HG02943 (cell line): ENCODE measurements around the gene FNDC5.

Experiments
- ATAC-seq: cut with Tn5 transposase; IDR thresholded peaks from one replicate; pipeline ENCODE4 v1.9.1; 2021; ENCODE audit warnings: mild to moderate bottlenecking, low read depth, moderate library complexity; ENCODE audit not compliant: unreplicated experiment

Gene FNDC5

DNA sequence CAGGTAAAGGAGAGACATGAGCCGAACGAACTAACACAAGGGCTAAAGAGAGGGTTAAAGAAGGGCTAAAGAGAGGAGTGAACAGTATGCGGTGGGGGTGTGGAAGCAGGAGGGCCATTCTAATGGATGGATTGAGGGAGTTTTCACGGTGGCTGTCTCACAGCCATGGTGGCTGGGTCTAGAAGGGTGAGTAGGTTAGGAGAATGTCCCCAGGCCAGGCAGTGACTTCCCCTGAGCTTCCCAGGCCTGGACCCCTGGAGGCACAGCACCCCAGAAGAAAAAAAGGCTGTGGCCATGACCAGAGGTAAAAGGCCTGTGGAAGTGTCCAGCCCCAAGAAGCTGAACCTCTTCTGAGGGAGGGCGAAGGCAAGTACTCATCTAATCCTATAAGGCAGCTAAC lies 3.6 kb downstream of the FNDC5 start:
- no peak for ATAC-seq

DNA sequence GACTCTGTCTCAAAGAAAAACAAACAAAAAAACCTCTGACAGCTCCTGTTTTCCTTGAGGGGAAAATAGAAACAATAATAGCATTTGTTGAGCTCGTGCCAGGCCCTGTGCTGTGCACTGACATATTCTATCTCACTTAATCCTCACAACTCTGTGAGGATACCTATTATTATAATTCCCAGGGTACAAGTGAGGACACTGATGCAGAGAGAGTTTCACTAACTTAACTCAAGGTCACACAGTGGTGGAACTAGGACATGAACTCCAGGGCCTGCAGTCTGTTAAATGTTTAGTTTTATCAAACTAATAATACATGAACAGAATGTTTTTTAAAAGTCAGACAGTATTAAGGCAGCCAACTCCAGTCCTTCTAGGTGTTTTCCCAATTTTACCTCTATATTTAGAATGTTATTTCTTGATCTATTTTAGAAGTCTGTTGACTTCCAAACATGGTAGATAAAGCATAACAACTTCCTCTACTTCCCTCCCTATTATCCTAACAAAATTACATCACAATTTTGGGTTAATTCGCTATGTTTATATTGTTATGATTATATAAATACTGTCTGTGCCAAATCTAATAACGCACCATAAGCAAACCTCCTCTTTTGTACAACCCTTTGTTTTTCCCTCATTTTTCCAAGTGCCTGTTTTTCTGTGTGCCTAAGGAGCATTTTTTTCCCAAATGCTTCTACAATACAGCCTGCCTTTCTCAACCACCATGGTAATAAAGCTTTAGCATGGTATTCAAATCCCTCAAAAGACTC lies 4.9 kb downstream of the FNDC5 start:
- ATAC-seq, result no peak

DNA sequence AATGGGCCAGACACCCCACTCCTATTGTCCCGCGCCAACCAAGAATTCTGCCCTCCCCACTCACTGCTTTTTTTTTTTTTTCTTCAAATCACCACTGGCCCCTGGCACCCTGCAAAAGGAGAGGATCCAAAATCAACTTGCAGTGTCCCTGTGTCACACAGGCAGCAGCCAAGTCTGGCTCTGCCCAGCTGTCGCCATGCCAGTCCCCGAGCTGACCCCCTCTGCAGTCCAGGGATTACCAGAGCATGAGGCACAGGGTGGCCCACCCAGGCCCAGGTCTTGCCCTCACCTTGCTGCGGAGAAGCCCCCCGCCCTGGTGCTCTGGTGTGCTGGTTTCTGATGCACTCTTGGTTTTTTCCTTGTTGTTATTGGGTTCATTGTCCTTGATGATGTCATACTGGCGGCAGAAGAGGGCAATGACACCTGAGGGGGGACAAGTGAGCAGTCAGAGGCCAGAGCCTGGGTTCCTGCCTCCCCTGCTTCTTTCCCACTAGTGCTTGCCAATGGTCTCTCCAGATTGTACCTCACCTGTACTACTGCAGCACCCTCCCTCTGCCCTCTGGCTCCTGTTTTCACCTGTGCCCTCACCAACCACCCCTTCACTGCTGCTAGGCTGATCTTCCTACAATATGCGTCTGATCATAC lies 6.2 kb downstream of the FNDC5 start:
- ATAC-seq, result no peak

DNA sequence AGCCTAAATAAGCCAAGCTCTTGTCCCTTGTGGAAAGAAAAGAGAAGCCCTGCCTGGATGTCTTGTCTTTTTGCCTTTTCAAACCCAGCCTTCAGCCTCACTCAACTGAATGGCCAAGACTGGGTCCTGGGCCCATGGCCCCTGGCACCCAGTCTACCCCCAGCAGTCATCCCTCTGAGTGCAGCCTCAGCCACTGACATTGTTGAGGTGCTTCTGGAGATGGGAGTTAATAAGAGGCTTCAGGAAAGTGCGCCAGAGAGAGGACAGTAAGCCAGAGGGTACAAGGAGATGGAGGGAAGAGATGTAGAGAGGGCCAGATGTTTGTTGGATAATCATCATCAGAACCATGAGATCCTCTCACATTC lies 6.8 kb downstream of the FNDC5 start:
- ATAC-seq, result no peak

DNA sequence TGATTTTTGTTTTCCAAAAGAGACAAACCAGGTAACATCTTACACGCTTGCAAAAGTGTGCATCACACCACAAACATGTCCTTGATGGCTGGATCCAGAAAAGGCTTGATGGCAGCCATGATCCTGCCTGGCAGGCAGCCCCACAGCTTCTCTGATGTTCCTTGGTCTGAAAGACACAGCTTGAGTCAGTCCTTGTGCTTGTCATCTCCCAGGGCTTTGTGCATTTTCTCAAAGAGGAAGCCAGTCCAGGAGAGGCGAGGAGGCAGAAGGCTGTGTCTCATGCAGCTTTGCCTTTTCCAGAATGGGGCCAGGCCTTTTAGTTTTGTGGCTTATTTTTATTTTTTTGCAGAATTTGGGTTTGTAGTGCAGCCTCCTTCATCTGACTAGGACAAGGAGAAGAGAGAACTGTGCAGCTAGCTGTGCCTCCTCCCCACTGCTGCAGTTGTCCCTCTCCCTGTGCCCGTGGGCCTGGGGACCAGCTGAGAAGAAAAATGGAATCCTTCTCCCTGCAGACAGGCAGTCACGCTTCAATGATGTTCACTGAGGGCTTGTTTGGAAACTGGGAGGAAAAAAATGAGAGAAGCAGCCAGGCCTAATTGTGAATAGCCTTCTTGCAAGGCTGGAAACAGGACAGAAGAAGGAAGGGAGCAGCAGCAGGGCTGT lies 7.4 kb downstream of the FNDC5 start:
- no peak for ATAC-seq

DNA sequence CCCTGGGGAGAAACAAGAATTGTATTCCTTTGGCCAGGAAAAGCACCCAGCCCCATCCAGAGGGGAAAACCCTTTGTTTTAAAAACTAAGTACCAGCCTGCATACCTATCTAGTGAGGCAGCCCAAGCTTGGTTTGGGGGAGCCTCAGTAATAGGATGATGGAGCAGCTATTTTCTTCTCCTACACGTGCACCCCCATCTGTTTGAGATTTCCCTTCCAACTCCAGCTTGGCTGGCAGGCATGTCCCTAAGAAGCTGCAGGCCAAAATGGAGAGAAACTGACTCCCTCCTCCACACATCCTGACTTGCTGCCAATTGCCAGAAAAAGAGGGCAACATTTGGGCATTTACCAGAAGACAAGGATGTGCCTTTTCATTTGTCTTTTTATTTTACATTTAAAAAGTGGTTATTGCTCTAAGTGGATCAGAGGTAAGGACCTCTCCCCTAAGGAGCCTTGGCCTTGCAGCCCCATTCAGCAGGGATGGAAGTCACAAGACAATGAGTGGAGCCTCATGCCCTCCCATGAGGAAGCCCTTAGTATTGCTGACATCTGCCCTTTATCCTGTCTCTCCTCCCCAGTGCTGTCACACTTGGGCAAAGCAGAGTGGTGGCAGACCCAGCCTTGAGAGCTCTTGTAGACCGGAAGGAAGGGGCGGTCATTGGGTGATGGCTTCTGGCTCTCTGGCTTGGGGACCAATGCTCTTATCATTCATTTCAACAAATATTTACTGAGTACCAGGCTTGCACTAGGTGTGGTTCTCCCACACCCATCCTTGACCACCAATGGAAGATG lies 8.6 kb downstream of the FNDC5 start:
- no peak for ATAC-seq

DNA sequence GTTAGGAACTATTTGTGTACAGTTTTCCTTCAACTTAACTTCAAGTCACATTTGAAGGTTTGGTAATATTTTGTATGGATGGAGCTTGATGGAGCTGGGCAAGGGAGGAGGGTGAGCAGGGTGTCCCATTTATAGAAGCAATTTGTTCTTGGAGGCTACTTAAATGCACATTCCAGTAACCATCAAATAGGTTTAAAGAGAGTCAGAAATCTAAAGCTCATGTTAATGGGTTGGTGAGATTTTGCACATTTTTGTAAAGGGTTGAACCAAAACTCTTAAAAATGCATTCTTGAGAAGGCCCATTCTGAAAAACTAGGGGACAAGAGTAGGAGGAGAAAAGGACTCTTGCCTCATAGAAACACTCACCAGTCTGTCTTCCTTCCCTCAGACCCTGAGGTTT lies 10.1 kb downstream of the FNDC5 start:
- no peak for ATAC-seq

DNA sequence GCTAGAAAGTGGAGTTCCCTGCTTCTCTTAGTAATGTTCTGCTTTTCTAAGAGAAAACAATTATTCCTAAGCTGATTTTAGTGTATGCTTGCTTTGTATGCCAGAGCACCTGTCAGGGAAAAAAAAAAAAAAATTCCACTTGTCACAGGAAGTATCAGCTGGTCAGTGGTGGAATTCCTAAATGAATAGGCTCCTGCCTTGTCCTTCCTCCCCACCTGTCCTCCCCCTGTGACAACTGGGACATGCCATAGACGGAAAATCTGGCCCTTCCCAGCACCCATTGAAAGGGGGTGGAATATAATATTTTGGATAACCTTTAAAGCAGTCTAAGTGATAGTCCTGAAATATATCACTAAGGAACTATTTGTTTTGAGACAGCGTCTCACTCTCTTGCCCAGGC lies 10.8 kb downstream of the FNDC5 start:
- no peak for ATAC-seq

DNA sequence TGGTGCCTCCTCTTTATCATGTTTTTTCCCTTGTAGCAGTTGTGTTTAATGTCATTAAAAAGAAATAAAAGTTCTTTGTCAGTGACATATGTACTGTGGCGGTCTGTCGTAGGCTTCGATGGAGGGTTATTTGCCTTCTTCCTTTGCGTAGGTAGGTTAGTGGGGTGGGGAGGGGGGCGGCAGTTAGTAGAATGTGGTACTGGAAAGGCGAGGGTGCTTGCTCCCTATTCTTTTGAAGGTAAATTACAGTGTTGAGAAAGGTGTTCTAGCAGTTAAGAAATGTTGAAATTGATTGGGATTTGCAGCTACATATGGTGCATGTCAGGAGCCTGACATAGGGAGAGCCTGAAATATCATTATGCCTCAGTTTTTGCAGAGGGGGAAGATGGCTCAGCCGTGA lies 11.9 kb downstream of the FNDC5 start:
- no peak for ATAC-seq

DNA sequence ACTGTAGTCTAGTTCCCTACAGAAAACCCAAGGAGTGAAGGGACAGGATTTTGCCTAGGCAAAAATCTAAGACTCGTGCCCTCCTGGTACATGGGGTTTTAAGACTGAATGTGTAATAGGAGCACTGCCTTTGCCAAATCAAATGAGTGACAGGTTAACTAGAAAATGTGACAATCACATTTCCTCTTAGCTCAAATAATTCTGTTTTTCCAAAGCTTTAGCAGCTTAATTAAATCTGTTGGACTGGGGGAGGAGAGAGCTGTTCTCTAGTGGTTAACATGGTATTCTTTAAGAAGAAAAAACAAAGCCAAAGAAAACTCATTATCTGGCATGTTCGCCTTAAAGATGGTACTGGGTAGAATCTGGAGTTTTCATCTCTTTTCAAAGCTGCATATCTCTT lies 12.6 kb downstream of the FNDC5 start:
- ATAC-seq, result no peak

DNA sequence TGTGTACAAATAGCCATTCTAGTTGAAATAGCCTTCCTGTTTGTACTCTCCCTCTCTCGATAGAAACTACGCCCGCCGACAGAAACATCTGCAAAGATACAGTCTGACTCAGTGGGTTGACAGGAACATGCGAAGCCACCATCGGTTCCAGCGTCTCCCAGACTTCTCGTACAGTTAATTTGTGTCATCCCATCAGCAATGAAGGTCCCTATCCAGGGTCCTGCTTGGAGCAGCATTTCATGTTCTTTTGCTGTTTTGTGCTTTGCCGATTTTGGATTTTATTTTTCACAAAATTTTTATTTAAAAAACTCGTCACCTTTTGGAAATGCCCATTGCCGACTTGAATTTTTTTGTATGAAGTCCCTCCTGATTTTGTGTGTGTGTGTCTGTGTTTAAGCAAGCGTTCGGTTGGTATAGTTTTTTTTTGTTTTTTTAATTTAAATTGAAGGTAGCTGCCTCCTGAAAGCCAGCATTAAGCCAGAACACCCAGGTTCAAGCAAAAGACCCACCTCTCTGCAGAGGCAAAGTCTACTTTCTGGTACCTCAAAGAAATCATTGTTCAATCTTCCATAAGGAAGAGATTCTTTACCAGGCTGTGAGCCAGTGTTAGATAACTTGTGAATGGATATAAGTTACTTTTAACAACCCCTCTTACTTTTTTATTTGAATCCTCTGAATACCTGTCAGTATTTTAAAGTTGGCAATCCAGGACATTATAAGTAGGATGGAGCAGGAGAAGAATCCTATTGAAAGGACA lies 14.7 kb downstream of the FNDC5 start:
- ATAC-seq, result no peak

DNA sequence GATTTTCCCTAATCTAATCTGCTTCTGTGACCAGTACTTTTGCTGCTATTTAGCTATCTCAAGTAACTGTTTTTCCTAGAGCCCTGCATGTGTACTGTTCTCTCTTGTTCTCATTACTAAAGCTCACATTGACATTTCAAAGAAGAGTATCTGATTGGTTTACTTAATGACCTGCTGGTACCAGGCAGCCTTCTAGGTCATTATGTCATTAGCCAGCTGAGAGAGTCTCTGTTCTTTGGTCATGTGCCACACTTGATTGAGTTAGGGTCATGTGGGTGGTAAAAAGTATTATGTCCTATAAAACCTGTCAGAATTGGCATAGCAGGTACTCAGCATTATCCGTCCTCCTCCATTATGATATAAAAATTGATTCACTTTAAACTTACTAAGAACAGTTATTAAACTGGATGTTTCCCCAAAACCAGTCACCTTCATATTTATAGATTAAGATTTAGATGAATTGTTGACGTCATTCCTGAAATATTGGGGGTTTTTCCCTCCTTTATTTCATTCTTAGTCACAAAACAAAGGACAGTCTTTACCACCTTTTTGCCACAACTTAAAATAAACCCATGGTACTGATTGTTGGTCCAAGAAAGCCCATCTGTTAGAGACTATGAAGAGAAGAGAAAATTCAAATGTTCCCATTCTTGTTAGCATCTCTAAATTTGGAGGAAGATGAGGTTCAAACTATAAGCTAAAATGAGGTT lies 22.2 kb downstream of the FNDC5 start:
- ATAC-seq, result no peak

DNA sequence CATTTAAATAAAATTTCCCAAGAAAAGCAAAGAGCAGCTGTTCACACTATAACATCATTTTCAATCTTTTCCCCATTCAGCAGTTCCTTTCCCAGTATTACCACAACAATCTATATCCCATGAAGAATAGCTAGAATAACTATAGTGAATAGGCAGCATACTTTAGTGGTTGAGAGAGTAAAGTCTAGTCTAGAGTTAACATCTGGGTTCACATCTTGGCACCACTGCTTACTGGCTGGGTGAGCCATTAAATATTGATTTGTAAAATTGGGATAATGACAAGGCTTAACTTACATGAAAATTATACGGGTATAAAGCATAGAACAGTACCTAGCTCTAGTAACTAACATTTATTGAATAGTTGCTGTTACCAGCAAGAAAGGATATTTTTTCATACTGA lies 38.8 kb downstream of the FNDC5 start:
- no peak for ATAC-seq

DNA sequence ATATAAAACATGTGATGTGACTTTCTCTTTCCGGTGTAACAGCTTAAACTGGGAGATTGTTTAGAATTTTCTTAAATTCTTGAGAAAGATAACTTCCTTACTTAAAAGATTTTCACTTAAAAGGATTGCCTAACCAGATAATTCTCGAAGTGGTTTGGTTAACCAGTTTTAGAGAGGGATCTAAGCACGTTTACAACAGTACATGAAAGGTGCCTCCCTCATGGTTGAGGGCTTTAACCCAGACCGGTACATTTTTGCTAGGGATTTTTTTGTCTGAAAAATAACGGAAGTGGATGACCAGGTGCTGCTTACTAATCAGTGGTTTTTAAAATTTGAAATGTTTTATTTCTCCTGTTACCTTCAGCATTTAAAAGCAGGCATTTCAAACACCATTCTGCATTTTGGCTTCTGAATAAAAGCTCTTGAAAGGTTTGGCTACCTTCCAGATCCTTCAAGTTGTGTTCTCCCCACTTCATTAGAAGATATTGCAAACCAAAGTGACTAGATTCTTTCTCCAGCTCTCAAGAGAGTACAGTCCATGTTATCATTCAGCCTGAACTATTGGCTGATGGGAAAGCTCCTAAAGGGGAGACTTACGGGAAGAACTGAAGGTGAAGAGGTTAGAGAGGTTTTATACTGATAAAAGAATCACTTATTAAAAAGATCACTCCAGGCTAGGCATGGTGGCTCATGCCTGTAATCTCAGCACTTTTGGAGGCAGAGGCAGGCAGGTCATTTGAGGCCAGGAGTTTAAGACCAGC lies 40.4 kb downstream of the FNDC5 start:
- no peak for ATAC-seq

DNA sequence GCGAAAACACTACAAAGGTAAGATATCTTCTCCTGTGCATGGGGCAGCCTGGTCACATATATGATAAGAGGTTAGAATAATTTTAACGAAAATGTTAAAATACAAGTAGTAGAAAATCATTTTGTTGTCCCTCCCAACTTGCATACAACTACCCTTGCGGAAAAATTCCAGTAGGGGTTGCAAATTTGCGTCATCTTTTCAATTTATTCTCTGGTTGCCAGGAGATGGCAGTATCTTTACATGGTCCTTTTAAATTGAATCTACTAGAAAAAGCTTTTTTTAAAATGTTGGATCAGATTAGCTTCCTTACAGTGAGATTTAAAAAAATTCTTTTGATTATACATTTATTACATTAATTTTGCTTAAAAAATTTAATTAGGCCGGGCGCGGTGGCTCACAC lies 42.4 kb downstream of the FNDC5 start:
- ATAC-seq, result no peak

DNA sequence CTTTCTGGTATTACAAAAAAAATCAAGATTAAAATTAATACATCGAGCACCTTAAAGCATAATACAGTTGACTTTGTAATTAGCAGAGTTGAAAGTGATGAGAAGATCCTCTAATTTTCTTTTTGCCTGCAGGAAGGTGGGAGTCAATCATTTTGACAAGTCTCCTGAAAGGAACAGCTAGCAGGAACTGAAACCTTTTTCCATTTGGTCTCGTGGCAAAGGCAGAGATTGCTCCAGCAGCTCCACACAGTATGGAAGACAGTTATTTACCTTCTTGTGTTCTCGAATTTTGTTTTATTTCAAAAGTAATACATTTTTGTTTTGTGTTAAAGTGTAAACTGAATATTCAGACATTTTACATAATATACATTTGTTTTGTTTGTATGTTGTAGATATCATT lies 45.5 kb downstream of the FNDC5 start:
- no peak for ATAC-seq

DNA sequence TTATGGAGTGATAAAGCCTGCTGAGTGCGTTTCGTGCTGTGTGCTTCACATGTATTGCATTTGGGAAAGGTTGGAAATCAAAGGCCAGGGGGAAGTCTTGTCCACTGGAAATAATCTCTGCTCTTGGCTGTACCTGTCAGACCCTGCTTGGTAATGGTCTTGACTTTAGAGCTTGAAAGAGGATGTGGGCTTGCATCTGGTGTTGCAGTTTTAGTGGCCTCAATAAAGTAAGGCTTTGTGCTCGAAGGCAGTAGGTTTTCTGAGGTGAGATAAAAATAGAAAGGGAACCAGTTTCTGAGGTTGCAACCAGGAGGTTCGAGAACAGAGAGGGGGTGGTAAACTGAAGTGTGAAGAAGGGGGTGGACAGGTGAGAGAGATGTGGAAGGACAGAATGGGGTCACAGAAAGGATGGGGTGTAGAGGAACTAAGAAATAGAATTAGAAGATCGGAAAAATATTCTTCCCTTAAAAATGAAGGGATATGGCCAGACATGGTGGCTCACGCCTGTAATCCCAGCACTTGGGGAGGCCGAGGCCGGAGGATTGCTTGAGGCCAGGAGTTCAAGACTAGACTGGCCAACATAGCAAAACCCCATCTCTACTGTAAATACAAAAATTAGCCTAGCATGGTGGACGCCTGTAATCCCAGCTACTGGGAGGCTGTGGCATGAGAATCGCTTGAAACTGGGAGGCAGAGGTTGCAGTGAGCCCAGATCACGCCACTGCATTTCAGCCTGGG lies 51.7 kb downstream of the FNDC5 start:
- ATAC-seq, result no peak
